NCI-H2171 (cell line): ENCODE measurements around the gene SIL1.
"Not testable (repeated sequence)": the region's sequence is repeated elsewhere in the genome, so short reads cannot be mapped to it uniquely, and the experiment has no call there.

Experiments
- DNase-seq: peaks from one replicate; lab custom pipeline; 2025; lab: John Stamatoyannopoulos, UW

SIL1 gene

GRCh38 chr5:139068060-139068459 lies 130.1 kb downstream of the SIL1 start:
- DNase-seq: no peak

- no peak for DNase-seq
Measured at GRCh38 chr5:139065306-139065705, 132.9 kb downstream of the SIL1 start.

DNA sequence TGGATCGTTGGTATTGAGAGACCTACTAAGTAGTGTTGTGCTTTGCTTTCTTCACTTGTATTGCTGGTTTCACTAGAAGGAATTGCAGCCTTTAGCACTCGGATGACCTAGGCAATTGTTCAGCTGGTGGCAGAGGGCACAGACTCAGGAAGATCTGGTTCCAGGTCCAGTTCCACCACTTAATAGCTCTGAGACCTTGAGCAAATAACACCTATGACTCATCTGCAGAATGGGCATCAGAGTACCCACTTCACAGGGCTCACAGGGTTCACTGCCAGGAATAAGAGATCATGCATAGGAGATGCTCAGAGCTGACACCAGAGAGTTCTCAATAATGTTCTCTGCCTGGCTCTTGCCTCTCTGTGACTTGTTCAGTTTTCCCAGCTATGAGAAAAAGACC lies 133.6 kb downstream of the SIL1 start:
- no peak for DNase-seq

GRCh38 chr5:139063664-139064054 lies 134.5 kb downstream of the SIL1 start:
- DNase-seq: no peak

DNA sequence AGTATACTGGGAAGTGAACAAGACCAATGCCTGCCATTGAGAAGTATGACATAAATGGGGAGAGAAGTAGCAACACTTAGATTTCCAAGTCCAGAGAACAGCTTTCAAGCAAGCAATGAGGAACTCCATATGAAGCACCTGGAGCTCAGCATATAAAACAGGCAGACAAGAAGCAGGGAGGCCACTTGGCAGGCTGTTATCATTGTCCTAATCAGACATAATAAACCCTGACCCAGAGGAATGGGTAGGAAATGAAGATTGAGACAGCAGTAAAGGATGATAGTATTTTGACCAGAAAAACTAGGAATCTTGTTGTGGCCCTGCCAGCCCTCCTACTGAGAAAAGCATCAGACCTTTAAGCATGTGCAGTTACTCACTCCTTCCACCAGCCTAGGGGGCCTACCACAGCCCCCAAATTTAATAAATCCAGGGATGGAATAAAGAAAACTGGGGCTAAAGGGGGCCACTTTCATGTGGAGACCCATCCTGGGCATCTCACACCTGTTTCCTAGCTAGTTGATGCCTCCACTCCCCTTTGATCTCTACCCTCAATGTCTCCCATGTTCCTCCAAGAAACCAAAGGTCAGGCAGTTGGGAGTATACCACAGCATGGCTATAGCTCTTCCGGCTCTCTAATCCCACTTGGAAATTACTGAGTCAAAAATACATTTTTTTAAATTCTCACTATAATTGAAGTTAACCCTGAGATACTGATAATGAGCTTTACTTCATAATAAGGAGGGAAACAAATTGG lies 135.1 kb downstream of the SIL1 start:
- DNase-seq: no peak

GRCh38 chr5:139061856-139062255 lies 136.3 kb downstream of the SIL1 start:
- DNase-seq: no peak

DNA sequence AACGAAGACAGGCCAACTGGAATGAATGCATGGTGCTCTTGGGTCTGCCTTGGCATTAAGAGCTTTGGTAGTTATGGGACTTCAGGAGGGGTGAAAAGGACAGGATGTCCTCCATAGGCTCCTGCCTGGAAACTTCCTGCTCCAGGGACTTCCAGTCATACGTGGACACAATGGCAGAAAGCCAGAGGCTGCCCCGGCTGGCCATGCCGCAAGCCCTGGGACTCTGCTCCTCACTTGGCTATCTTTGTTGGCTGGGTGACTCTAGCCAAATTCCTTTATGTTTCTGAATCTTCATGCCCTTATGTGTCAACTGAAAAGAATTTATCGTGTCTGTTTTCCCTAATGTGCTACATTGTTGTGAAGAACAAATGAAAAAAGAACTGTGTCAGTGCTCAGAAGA lies 136.9 kb downstream of the SIL1 start:
- no peak for DNase-seq

GRCh38 chr5:139058121-139058520 lies 140.0 kb downstream of the SIL1 start:
- no peak for DNase-seq

DNA sequence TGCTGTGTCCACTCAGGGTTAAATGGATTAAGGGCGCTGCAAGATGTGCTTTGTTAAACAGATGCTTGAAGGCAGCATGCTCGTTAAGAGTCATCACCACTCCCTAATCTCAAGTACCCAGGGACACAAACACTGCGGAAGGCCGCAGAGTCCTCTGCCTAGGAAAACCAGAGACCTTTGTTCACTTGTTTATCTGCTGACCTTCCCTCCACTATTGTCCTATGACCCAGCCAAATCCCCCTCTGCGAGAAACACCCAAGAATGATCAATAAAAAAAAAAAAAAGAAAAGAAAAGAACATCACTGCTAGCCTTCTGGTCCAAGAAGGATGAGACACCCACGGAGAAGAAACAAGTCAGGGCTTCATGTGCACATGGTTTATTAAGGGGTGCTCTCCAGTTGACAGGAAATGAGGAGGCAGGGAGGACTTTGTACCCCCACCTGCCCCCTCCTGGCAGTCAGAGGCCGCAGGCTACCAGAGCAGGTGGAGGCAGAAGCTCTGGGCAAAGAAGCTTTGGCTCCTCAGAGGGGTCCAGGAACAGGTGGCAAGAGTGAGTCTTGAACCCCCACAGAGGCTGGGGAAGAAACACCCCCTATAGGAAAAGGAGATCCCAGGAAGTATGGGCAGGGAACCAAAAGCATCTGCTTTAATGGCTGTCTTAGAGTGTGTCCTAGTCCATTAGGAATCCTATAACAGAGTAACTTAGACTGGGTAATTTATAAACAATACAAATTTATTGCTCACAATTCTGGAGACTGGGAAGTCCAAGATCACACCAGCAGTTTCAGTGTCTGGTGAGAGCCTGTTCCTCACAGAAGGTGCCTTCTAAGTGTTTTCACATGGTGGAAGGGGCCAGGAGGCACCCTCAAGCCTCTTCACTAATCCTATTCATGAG lies 140.9 kb downstream of the SIL1 start:
- DNase-seq: not testable (repeated sequence)

GRCh38 chr5:139052975-139053374 lies 145.2 kb downstream of the SIL1 start:
- no peak for DNase-seq

- no peak for DNase-seq
Measured at GRCh38 chr5:139051392-139051791, 146.8 kb downstream of the SIL1 start.

- no peak for DNase-seq
Measured at GRCh38 chr5:139050432-139050831, 147.7 kb downstream of the SIL1 start.

DNA sequence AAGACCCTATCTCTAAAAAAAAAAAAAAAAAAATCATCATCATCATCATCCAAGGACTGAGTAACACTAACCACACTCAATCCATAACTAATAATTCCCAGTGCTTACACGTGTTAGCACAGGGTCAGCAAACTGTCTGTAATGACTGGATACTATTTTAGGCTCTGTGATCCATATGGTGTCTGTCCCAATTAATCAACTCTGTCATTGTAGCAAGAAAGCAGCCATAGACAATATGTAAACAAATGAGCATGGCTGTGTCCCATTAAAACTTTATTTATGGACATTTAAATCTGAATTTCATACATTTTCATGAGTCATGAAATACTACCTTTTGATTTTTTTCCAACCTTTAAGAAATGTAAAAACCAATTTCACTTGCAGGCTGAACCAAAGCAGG lies 148.4 kb downstream of the SIL1 start:
- DNase-seq: no peak

DNA sequence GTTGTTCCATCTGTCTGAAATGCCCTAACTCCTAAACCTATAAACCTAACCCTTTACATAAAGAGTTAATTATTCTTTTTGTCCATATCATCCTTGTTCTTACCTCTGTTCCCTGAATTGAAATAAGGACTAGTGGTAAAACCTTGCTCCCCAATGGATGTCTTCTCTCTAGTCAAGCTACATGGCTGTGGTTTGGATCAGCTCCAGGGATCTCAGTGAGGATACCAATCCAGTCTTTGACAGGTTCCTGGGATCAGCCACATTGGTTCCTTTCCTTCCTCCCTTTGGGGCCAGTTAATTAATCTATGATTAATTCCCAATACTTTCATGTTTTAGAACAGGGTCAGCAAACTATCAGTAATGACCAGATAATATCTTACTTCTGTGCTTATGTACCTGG lies 151.6 kb downstream of the SIL1 start:
- DNase-seq: no peak

GRCh38 chr5:139043157-139043905 lies 154.8 kb downstream of the SIL1 start:
- no peak for DNase-seq

DNA sequence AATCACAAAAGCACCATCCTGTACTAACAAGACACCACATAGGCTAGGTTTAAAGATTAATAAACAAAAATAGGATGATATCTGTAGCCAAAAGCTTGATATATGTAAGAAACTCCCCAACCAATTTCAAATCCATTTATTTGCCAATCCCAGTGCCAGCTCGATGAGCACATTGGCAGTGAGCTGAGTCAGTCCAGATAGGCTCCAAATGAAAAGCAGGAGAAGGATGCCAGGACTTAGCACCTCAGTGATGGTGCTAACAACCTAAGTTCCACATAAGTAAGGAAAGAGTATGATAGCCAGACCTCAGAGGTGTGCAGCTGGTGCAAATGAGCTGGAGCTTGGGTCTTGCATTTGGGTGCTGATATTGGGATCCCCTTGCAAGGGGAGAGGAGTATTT lies 158.1 kb downstream of the SIL1 start:
- no peak for DNase-seq

DNA sequence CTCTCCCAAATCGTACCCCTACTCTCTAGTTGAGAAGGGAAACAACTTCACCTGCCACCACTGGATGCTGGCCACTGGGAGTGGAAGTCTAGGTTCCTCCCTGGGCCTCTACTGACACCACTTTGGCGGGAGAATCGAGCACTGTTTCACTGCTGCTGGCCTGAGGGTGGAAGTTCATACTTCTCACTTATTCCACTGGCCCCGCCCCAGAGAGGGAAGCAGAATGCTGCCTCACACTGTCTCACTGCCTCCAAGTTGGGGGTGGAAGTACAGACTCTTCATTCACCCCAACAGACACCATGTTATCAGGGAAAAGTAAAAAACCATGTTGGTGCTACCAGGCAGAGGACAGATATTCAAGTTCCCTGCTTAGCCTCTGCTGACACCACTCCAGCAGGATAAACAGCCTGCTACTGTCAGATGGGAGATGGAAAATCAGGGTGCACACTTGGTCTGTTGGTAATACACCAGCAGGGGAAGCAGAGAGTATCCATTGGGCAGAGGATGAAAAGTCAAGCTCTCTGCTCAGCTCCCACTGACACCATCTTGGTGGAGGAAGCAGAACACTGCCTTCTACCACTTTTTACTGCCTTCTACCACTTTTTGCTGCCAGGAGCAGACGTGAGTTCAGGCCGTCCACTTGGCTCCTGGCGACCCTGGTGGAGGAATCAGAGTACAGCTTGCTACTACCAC lies 159.4 kb downstream of the SIL1 start:
- DNase-seq: no peak

DNA sequence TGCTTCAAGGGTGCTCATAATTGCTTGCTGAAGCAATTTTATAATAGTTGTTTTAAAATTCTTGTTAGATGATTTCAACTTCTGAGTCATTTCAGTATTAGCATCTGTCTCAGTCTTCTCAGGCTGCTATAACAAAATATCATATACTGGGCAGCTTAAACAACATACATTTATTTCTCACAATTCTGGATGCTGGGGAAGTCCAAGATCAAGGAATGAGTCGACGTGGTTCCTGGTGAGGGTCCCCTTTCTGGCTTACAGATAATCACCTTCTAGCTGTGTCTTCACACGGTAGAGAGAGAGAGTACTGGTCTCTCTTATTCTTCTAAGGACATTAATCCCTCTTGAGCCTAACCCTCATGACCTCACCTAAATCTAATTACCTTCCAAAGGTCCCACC lies 160.4 kb downstream of the SIL1 start:
- DNase-seq: no peak

- not testable (repeated sequence) for DNase-seq
Measured at GRCh38 chr5:139036332-139036731, 161.8 kb downstream of the SIL1 start.

DNA sequence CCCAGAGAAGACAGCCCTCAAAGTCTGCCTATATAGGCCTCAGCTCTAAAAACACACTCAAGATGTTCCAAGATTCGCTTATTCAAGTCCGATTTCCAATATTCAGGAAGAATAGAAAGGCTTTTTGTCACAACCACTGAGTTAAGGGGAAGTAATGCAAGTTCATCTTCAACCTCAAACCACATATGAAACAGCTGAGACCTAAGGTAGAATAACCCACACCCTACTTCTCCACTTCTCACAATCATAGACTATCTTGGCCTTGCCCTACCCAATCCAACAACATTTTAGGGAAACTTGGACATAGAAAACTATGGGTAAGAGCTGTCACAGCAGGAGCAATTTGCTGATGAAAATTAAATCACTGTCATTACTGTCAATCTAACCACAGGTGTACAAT lies 171.0 kb downstream of the SIL1 start:
- DNase-seq: no peak

DNA sequence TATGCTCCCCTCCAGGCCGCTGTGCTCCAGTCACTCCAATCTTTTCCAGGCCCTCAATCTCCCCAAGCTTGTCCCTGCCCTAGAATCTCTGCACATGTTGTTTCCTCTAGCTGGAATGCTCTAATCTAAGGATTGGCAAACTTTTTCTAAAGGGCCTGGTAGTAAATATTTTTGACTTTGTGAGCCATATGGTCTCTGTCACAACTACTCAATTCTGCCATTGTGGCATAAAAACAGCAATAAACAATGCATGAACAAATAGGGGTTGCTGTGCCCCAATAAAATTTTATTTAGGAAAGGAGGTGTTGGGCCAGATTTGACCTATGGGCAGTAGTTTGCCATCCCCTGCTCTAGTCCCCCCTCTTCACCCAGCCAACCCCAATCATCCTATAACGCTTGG lies 172.5 kb downstream of the SIL1 start:
- no peak for DNase-seq

DNA sequence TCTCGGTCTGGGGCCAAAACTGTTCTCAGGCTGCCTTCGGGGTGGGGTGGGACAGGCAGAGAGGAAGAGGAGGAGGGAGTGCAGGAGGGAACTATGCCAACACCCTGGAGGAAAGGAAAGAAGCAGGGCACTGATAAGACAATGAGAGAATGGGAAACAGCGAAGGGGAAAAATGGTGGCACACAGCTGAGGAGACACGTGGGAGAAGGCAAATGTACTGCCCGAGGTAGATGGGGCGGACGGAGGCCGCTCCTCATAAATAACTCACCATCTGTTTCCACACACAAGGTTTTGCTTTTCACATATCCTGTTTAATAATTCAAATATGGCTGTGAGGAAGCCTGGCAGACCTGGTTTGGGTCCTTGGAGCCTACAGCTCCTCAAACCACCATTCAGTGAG lies 174.9 kb downstream of the SIL1 start:
- no peak for DNase-seq
